Measurements from ENCODE around the gene SEC31B. TPM values are rescaled to one million over a fixed set of nuclear protein-coding genes. Genes with fewer than 3 reads are reported as not detected.

The SEC31B gene
- total RNA-seq, 2 donors from 2014 or later, result 9.0 to 13.6 TPM

DNA sequence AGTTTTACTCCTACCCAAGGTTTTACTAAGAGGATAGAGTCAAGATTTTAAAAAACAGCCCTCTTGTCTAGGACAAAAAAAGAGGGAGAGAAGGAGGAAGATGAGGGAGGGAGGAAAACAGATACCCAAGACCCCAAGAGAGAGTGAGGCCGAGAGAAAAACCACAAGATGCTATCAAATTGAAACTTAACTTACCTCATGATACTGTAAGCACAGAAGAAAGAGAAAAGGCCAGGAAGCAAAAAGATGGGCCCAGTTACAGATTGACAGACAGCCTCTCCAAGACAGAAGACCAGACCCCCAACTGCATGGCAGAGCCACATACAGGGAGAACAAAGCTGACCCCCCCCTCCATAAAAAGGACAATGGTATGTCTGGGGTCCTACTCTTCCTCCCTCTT lies 11.4 kb downstream of the SEC31B start:
- H3K27me3 Mint-ChIP-seq (ENCODE audit: insufficient read depth), result peaks cover 91% of the 10 kb centered on the region
- H3K4me3 Mint-ChIP-seq, result no peak overlapping the region
- Histone ChIP-seq H3K9ac (ENCODE audit: extremely low read depth, low read length, poor library complexity, severe bottlenecking) (no peak overlapping the region), H3K4me3 (ENCODE audit: low read length) (no peak overlapping the region), H3K36me3 (ENCODE audit: control insufficient read depth, insufficient read depth, low read length) (no peaks in the 10 kb centered on the region), H3K4me1 (ENCODE audit: control insufficient read depth, insufficient read depth, low read length) (no peaks in the 10 kb centered on the region), H3K9me3 (ENCODE audit: control insufficient read depth, low read length) (no peaks in the 10 kb centered on the region), H3K27me3 (ENCODE audit: control insufficient read depth, insufficient read depth, low read length, poor library complexity, severe bottlenecking) (peaks cover 97% of the 10 kb centered on the region), H3K27ac (ENCODE audit: low read depth, low read length) (no peak overlapping the region)
- peaks cover 3% of the 10 kb centered on the region for H3K36me3 Mint-ChIP-seq (ENCODE audit: low read depth)
- H3K27ac Mint-ChIP-seq, result no peak overlapping the region
- WGBS, 2 experiments (ENCODE audit: insufficient coverage in 1 of 2, insufficient read length in 1 of 2), result 79% methylated on average over 1 of the region's 1 CpG; no CpG with 5 or more reads in 1 of the 2 experiments
- no peak for DNase-seq
- TF ChIP-seq, protein P1, sequence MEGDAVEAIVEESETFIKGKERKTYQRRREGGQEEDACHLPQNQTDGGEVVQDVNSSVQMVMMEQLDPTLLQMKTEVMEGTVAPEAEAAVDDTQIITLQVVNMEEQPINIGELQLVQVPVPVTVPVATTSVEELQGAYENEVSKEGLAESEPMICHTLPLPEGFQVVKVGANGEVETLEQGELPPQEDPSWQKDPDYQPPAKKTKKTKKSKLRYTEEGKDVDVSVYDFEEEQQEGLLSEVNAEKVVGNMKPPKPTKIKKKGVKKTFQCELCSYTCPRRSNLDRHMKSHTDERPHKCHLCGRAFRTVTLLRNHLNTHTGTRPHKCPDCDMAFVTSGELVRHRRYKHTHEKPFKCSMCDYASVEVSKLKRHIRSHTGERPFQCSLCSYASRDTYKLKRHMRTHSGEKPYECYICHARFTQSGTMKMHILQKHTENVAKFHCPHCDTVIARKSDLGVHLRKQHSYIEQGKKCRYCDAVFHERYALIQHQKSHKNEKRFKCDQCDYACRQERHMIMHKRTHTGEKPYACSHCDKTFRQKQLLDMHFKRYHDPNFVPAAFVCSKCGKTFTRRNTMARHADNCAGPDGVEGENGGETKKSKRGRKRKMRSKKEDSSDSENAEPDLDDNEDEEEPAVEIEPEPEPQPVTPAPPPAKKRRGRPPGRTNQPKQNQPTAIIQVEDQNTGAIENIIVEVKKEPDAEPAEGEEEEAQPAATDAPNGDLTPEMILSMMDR (conservative IDR thresholded peaks at IDR 0.05), result no peak
- H3K4me1 Mint-ChIP-seq, result no peaks in the 10 kb centered on the region
- H3K9me3 Mint-ChIP-seq, result no peaks in the 10 kb centered on the region

DNA sequence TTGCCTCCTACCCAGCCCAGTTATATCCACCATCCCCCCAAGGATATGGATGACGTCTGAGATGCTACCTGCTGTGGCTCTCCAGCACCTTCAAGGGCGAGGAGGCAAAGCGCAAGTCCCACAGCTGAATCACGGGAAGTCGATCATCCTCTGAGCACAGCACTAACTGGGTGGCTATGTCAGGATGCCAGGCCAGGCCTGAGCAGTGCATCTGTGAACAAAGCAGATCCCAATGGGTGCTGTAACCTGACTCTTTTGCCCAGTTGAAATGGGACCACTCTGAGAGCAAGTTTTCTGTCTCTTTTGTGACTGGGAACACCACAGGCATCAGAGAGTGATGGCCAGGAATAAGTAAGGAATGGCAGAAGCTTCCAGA lies 12.3 kb downstream of the SEC31B start:
- Histone ChIP-seq H3K9me3 (ENCODE audit: control insufficient read depth, low read length) (no peaks in the 10 kb centered on the region), H3K36me3 (ENCODE audit: control insufficient read depth, insufficient read depth, low read length) (no peaks in the 10 kb centered on the region), H3K27me3 (ENCODE audit: control insufficient read depth, insufficient read depth, low read length, poor library complexity, severe bottlenecking) (peaks cover 97% of the 10 kb centered on the region), H3K4me1 (ENCODE audit: control insufficient read depth, insufficient read depth, low read length) (no peaks in the 10 kb centered on the region), H3K9ac (ENCODE audit: extremely low read depth, low read length, poor library complexity, severe bottlenecking) (no peak overlapping the region), H3K27ac (ENCODE audit: low read depth, low read length) (no peak overlapping the region), H3K4me3 (ENCODE audit: low read length) (no peak overlapping the region)
- H3K36me3 Mint-ChIP-seq (ENCODE audit: low read depth), result peaks cover 3% of the 10 kb centered on the region
- DNase-seq, result no peak
- WGBS, 2 experiments (ENCODE audit: insufficient coverage in 1 of 2, insufficient read length in 1 of 2), result 82 to 94% methylated on average over 4 to 5 of the region's 5 CpGs
- no peak overlapping the region for H3K27ac Mint-ChIP-seq
- TF ChIP-seq, protein P1 (conservative IDR thresholded peaks at IDR 0.05), result no peak
- H3K4me1 Mint-ChIP-seq, result no peaks in the 10 kb centered on the region
- no peaks in the 10 kb centered on the region for H3K9me3 Mint-ChIP-seq
- H3K4me3 Mint-ChIP-seq, result no peak overlapping the region
- peaks cover 96% of the 10 kb centered on the region for H3K27me3 Mint-ChIP-seq (ENCODE audit: insufficient read depth)

DNA sequence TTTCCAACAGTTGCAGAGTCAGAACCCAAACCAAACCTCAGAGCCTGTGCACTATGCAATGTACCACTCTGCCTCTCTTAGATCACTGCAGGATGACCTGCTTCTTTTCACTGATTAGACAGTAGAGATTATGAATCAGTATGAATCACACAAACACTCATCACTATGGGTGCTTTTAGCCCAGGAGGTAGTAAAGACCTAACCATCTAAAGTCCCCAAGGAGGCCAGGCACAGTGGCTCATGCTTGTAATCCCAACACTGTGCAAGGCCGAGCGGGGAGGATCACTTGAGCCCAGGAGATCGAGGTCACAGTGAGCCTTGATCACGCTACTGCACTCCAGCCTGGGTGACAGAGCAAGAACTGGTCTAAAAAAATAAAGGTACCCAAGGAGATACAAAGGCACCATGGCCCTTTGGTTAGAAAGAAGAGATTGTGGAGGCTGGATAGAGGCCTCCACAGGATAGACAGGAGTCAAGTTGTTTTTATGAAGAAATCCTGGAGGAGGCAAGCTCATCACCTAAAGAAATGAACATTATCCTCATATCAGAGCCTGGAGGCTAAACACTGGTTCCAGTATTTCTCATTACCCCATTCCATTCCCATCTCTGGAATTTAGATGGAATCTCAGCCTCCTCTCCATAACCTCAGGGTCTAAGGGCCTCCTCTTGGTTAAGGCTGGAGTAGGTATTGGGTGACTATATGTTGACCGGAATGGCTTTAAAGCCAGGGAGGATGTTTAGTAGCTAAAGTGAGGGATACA lies 12.9 kb downstream of the SEC31B start:
- H3K36me3 ChIP-seq (ENCODE audit: control insufficient read depth, insufficient read depth, low read length), result no peaks in the 10 kb centered on the region
- Mint-ChIP-seq H3K27ac (no peak overlapping the region), H3K4me3 (no peak overlapping the region), H3K4me1 (no peaks in the 10 kb centered on the region), H3K9me3 (no peaks in the 10 kb centered on the region), H3K36me3 (ENCODE audit: low read depth) (peaks cover 3% of the 10 kb centered on the region), H3K27me3 (ENCODE audit: insufficient read depth) (peaks cover 96% of the 10 kb centered on the region)
- H3K4me1 ChIP-seq (ENCODE audit: control insufficient read depth, insufficient read depth, low read length), result no peaks in the 10 kb centered on the region
- no peak overlapping the region for H3K9ac ChIP-seq (ENCODE audit: extremely low read depth, low read length, poor library complexity, severe bottlenecking)
- H3K27ac ChIP-seq (ENCODE audit: low read depth, low read length), result no peak overlapping the region
- H3K27me3 ChIP-seq (ENCODE audit: control insufficient read depth, insufficient read depth, low read length, poor library complexity, severe bottlenecking), result peaks cover 97% of the 10 kb centered on the region
- WGBS, 2 experiments (ENCODE audit: insufficient coverage in 1 of 2, insufficient read length in 1 of 2), result 95 to 100% methylated on average over 4 of the region's 5 CpGs
- no peak for DNase-seq
- H3K9me3 ChIP-seq (ENCODE audit: control insufficient read depth, low read length), result no peaks in the 10 kb centered on the region
- H3K4me3 ChIP-seq (ENCODE audit: low read length), result no peak overlapping the region
- TF ChIP-seq, protein P1 (conservative IDR thresholded peaks at IDR 0.05), result no peak
